ENCODE results near the gene TRPC4. TPM values are rescaled to one million over a fixed set of nuclear protein-coding genes. Genes with fewer than 3 reads are reported as not detected.

The TRPC4 gene
- polyA plus RNA-seq, 3 donors = not detected

- TF ChIP-seq CTCF (IDR thresholded peaks at IDR 0.05) = no peak
- H3K4me3 Mint-ChIP-seq = no peak overlapping the region
- Histone ChIP-seq H3K79me2 (ENCODE audit: insufficient read depth, low read length) (no peaks in the 10 kb centered on the region), H3K36me3 (replicated peaks in 1 of 2; ENCODE audit: control insufficient read depth in 1 of 2, insufficient read depth in 2 of 2, low read length in 2 of 2) (no peaks in the 10 kb centered on the region), H3K4me2 (replicated peaks; ENCODE audit: extremely low read depth, low read length, poor library complexity, severe bottlenecking) (no peak overlapping the region), H3K9ac (ENCODE audit: insufficient read depth, low read length, poor library complexity, severe bottlenecking) (no peak overlapping the region), H3K9me3 (replicated peaks in 1 of 2; ENCODE audit: control insufficient read depth in 1 of 2, insufficient read depth in 1 of 2, low read length in 2 of 2) (no peaks in the 10 kb centered on the region), H3K27ac (ENCODE audit: low read depth in 1 of 2, low read length in 2 of 2) (no peak overlapping the region), H2AFZ (ENCODE audit: insufficient read depth, low read depth, low read length, poor library complexity, severe bottlenecking) (no peak overlapping the region), H3K27me3 (ENCODE audit: control insufficient read depth in 2 of 2, insufficient read depth in 2 of 2, low read length in 2 of 2) (no peaks in the 10 kb centered on the region), H3K4me3 (replicated peaks in 1 of 3; ENCODE audit: low read depth in 2 of 3, low read length in 3 of 3) (no peak overlapping the region), H4K20me1 (ENCODE audit: insufficient read depth, low read length) (no peaks in the 10 kb centered on the region), H3K4me1 (ENCODE audit: control insufficient read depth in 1 of 2, insufficient read depth in 2 of 2, low read length in 2 of 2) (no peaks in the 10 kb centered on the region)
- whole genome bisulfite sequencing (ENCODE audit: insufficient coverage) = no CpG with 5 or more reads among the region's 4 CpGs
- intact Hi-C loops (cut with micrococcal nuclease) = no loop called here
- no peak for DNase-seq
- H3K4me1 Mint-ChIP-seq = no peaks in the 10 kb centered on the region
- H3K36me3 Mint-ChIP-seq = no peaks in the 10 kb centered on the region
- H3K9me3 Mint-ChIP-seq = peaks cover 0 to 2% (median 0%) of the 10 kb centered on the region in 7 donors
- H3K27me3 Mint-ChIP-seq (ENCODE audit: low read depth in 3 of 3) = no peaks in the 10 kb centered on the region
- no peak overlapping the region for H3K27ac Mint-ChIP-seq
Measured at GRCh38 chr13:37701972-37702371, 167.6 kb downstream of the TRPC4 start.

GRCh38 chr13:37701306-37701705, 168.3 kb downstream of the TRPC4 start:
- 50% methylated on average over 3 of the region's 4 CpGs for WGBS (ENCODE audit: insufficient coverage)
- no peaks in the 10 kb centered on the region for H3K9me3 ChIP-seq (replicated peaks in 1 of 2; ENCODE audit: control insufficient read depth in 1 of 2, insufficient read depth in 1 of 2, low read length in 2 of 2)
- Mint-ChIP-seq H3K4me1 (no peaks in the 10 kb centered on the region), H3K9me3 (peaks cover 0 to 5% (median 0%) of the 10 kb centered on the region in 7 donors), H3K36me3 (no peaks in the 10 kb centered on the region), H3K27me3 (ENCODE audit: low read depth in 3 of 3) (no peaks in the 10 kb centered on the region), H3K4me3 (no peak overlapping the region), H3K27ac (no peak overlapping the region)
- no peak for DNase-seq
- TF ChIP-seq CTCF (IDR thresholded peaks at IDR 0.05) = no peak
- no peaks in the 10 kb centered on the region for H3K79me2 ChIP-seq (ENCODE audit: insufficient read depth, low read length)
- no peak overlapping the region for H3K4me3 ChIP-seq (replicated peaks in 1 of 3; ENCODE audit: low read depth in 2 of 3, low read length in 3 of 3)
- H3K36me3 ChIP-seq (replicated peaks in 1 of 2; ENCODE audit: control insufficient read depth in 1 of 2, insufficient read depth in 2 of 2, low read length in 2 of 2) = no peaks in the 10 kb centered on the region
- no peak overlapping the region for H2AFZ ChIP-seq (ENCODE audit: insufficient read depth, low read depth, low read length, poor library complexity, severe bottlenecking)
- H3K27me3 ChIP-seq (ENCODE audit: control insufficient read depth in 2 of 2, insufficient read depth in 2 of 2, low read length in 2 of 2) = no peaks in the 10 kb centered on the region
- no peaks in the 10 kb centered on the region for H4K20me1 ChIP-seq (ENCODE audit: insufficient read depth, low read length)
- no peaks in the 10 kb centered on the region for H3K4me1 ChIP-seq (ENCODE audit: control insufficient read depth in 1 of 2, insufficient read depth in 2 of 2, low read length in 2 of 2)
- no peak overlapping the region for H3K4me2 ChIP-seq (replicated peaks; ENCODE audit: extremely low read depth, low read length, poor library complexity, severe bottlenecking)
- no peak overlapping the region for H3K9ac ChIP-seq (ENCODE audit: insufficient read depth, low read length, poor library complexity, severe bottlenecking)
- intact Hi-C loops (cut with micrococcal nuclease) = no loop called here
- H3K27ac ChIP-seq (ENCODE audit: low read depth in 1 of 2, low read length in 2 of 2) = no peak overlapping the region

Data from CD14-positive monocyte (primary cell).